Liver (tissue), 3 donors: ENCODE measurements around the gene TBX21.

Experiments
- CTCF ChIP-seq: fragments of 150-350 bp; IDR thresholded peaks from 2 replicates; pipeline ENCODE4 v1.5.1; 2017; ENCODE audit warnings: improper control_type of control experiment, low read depth, low read length; ENCODE audit not compliant: missing input control
- EGR1 ChIP-seq, 2 donors: IDR thresholded peaks; 2 replicates each; pipeline ENCODE4 v1.6.1; 2016 to 2018; ENCODE audit warnings: antibody characterized with exemption in 2 of 2, low read depth in 2 of 2
- GABPA ChIP-seq, 2 donors: IDR thresholded peaks in 1 of 2; conservative IDR thresholded peaks in 1 of 2; 2 replicates each; pipeline ENCODE4 v1.6.1; 2016; ENCODE audit warnings: antibody characterized with exemption in 2 of 2, mild to moderate bottlenecking in 1 of 2, moderate library complexity in 1 of 2
- JUND ChIP-seq, 2 donors: IDR thresholded peaks; 2 replicates each; pipeline ENCODE4 v1.6.1; 2016; ENCODE audit warnings: antibody characterized with exemption in 2 of 2
- NR2F2 ChIP-seq: IDR thresholded peaks from 2 replicates; pipeline ENCODE4 v1.6.1; 2016; ENCODE audit warnings: antibody characterized with exemption
- RAD21 ChIP-seq, 2 donors: IDR thresholded peaks; 2 replicates each; pipeline ENCODE4 v1.6.1; 2016; ENCODE audit warnings: antibody characterized with exemption in 2 of 2, mild to moderate bottlenecking in 2 of 2
- REST ChIP-seq: IDR thresholded peaks from 2 replicates; pipeline ENCODE4 v1.6.1; 2016; ENCODE audit warnings: antibody characterized with exemption, mild to moderate bottlenecking
- RXRA ChIP-seq, 2 donors: IDR thresholded peaks; 2 replicates each; pipeline ENCODE4 v1.6.1; 2017 to 2018; ENCODE audit warnings: antibody characterized with exemption in 2 of 2, mild to moderate bottlenecking in 1 of 2
- TAF1 ChIP-seq: conservative IDR thresholded peaks from 2 replicates; pipeline ENCODE4 v1.6.1; 2016; ENCODE audit warnings: antibody characterized with exemption, mild to moderate bottlenecking
- YY1 ChIP-seq: IDR thresholded peaks from 2 replicates; pipeline ENCODE4 v1.6.1; 2016; ENCODE audit warnings: antibody characterized with exemption, mild to moderate bottlenecking
- ZBTB33 ChIP-seq: IDR thresholded peaks from 2 replicates; pipeline ENCODE4 v1.6.1; 2016; ENCODE audit warnings: antibody characterized with exemption
- donor health status: healthy.
- donor health status: healthy.

GRCh38 chr17:47729476-47729875 lies 3.6 kb upstream of the TBX21 start:
- TF ChIP-seq EGR1 (IDR thresholded peaks at IDR 0.05; ENCODE audit: low read depth in 2 of 2) (no peak), GABPA (IDR thresholded peaks at IDR 0.05 in 1 of 2, conservative IDR thresholded peaks at IDR 0.05 in 1 of 2) (no peak), RAD21 (IDR thresholded peaks at IDR 0.05) (no peak), CTCF (no peak), REST (no peak), NR2F2 (no peak), YY1 (no peak), ZBTB33 (no peak), JUND (IDR thresholded peaks at IDR 0.05) (no peak), RXRA (IDR thresholded peaks at IDR 0.05) (no peak), TAF1 (no peak)
